T follicular helper cell (primary cell): Measurements from ENCODE around the gene C20orf96.
"Not testable (repeated sequence)": the region's sequence is repeated elsewhere in the genome, so short reads cannot be mapped to it uniquely, and the experiment has no call there.

Experiments used
- DNase-seq: peaks from one replicate; pipeline ENCODE4 v3.0.0-alpha.2; 2020; ENCODE audit warnings: low read depth

The C20orf96 gene

GRCh38 chr20:237489-237888 is 53.1 kb downstream of the C20orf96 start:
- no peak for DNase-seq

- no peak for DNase-seq
Observed at GRCh38 chr20:235891-236290, 54.7 kb downstream of the C20orf96 start.

GRCh38 chr20:227439-228105 is 63.0 kb downstream of the C20orf96 start:
- no peak for DNase-seq

- DNase-seq = no peak
Observed at GRCh38 chr20:226958-227357, 63.6 kb downstream of the C20orf96 start, which contains the start of gene DEFB129. DEFB129 (plus strand) TSS chr20:227258; CDS start chr20:227289, 31 bp downstream.

- not testable (repeated sequence) for DNase-seq
Observed at GRCh38 chr20:225879-226278, 64.7 kb downstream of the C20orf96 start.

- no peak for DNase-seq
Observed at GRCh38 chr20:221258-221830, 69.2 kb downstream of the C20orf96 start.
